Activated effector memory CD4-positive, alpha-beta T cell treated with anti-CD3 and anti-CD28 coated beads, Interleukin-2, amount 50 U/mL, for 16 hours (primary cell): ENCODE results near the gene ADGRL4.
"Not testable (repeated sequence)": the region's sequence is repeated elsewhere in the genome, so short reads cannot be mapped to it uniquely, and the experiment has no call there.

Source experiments
- DNase-seq: peaks from one replicate; pipeline ENCODE4 v3.0.0-alpha.2; 2020

The ADGRL4 gene

GRCh38 chr1:78913950-78914349, 92.6 kb downstream of the ADGRL4 start:
- no peak for DNase-seq

GRCh38 chr1:78911956-78912880, 94.3 kb downstream of the ADGRL4 start:
- no peak for DNase-seq

- DNase-seq, result no peak
Observed at GRCh38 chr1:78902641-78903040, 103.9 kb downstream of the ADGRL4 start.

- no peak for DNase-seq
Observed at GRCh38 chr1:78894811-78895210, 111.7 kb downstream of the ADGRL4 start.

- DNase-seq, result no peak
Observed at GRCh38 chr1:78892260-78892840, 114.2 kb downstream of the ADGRL4 start.

- DNase-seq, result no peak
Observed at GRCh38 chr1:78887458-78887857, 119.1 kb downstream of the ADGRL4 start.

- DNase-seq, result no peak
Observed at GRCh38 chr1:78884685-78885452, 121.7 kb downstream of the ADGRL4 start.

- DNase-seq, result no peak
Observed at GRCh38 chr1:78880223-78880622, 126.3 kb downstream of the ADGRL4 start.

- not testable (repeated sequence) for DNase-seq
Observed at GRCh38 chr1:78875986-78876385, 130.5 kb downstream of the ADGRL4 start.

- not testable (repeated sequence) for DNase-seq
Observed at GRCh38 chr1:78872801-78873200, 133.7 kb downstream of the ADGRL4 start.

GRCh38 chr1:78871249-78871648, 135.3 kb downstream of the ADGRL4 start:
- no peak for DNase-seq

- DNase-seq, result no peak
Observed at GRCh38 chr1:78869136-78869535, 137.4 kb downstream of the ADGRL4 start.

GRCh38 chr1:78864175-78864574, 142.4 kb downstream of the ADGRL4 start:
- DNase-seq, result no peak

- DNase-seq, result no peak
Observed at GRCh38 chr1:78856096-78856495, 150.4 kb downstream of the ADGRL4 start.

GRCh38 chr1:78855258-78855657, 151.3 kb downstream of the ADGRL4 start:
- DNase-seq, result no peak

- DNase-seq, result no peak
Observed at GRCh38 chr1:78854556-78854955, 152.0 kb downstream of the ADGRL4 start.

- no peak for DNase-seq
Observed at GRCh38 chr1:78843546-78843945, 163.0 kb downstream of the ADGRL4 start.

- DNase-seq, result no peak
Observed at GRCh38 chr1:78843111-78843510, 163.4 kb downstream of the ADGRL4 start.

- no peak for DNase-seq
Observed at GRCh38 chr1:78840453-78841271, 165.9 kb downstream of the ADGRL4 start.
